Calu3 (cell line): ENCODE data around the gene MCTP2. TPM values are rescaled to one million over a fixed set of nuclear protein-coding genes. Genes with fewer than 3 reads are reported as not detected.

Experiments
- BruUV-seq: library from RNA; stranded (reverse); fragments of 400-500 nt; replicated peaks from 2 replicates; lab custom pipeline; 2021; lab: Mats Ljungman, UMichigan
- CTCF ChIA-PET: fragments of 300-600 bp; sonication (Branson Sonifier 250); formaldehyde crosslinking; loops from one replicate; lab custom pipeline; 2022; ENCODE audit warnings: antibody characterized with exemption; lab: Charles Lee
- DNase-seq: peaks from one replicate; pipeline ENCODE4 v3.0.0; 2022
- H3K27ac Mint-ChIP-seq: one replicate; pipeline ENCODE4 v1.8.0; 2022; ENCODE audit warnings: mixed read lengths; ENCODE audit not compliant: unreplicated experiment
- H3K27me3 Mint-ChIP-seq: one replicate; pipeline ENCODE4 v1.8.0; 2022; ENCODE audit warnings: mixed read lengths; ENCODE audit not compliant: unreplicated experiment
- H3K36me3 Mint-ChIP-seq: one replicate; pipeline ENCODE4 v1.8.0; 2022; ENCODE audit warnings: mild to moderate bottlenecking, moderate library complexity, mixed read lengths; ENCODE audit not compliant: insufficient read depth, unreplicated experiment
- H3K4me1 Mint-ChIP-seq: one replicate; pipeline ENCODE4 v1.8.0; 2022; ENCODE audit warnings: mild to moderate bottlenecking, low read depth, mixed read lengths; ENCODE audit not compliant: unreplicated experiment
- H3K4me3 Mint-ChIP-seq: one replicate; pipeline ENCODE4 v1.8.0; 2022; ENCODE audit warnings: mild to moderate bottlenecking, low read depth, moderate library complexity, mixed read lengths; ENCODE audit not compliant: unreplicated experiment
- H3K9me3 Mint-ChIP-seq: one replicate; pipeline ENCODE4 v1.8.0; 2022; ENCODE audit warnings: low read depth, mixed read lengths; ENCODE audit not compliant: unreplicated experiment
- intact Hi-C: fragments of 100-400 bp; cut with micrococcal nuclease; formaldehyde crosslinking; loops from one replicate; pipeline ENCODE4 v1.10.0; 2022; ENCODE audit not compliant: unreplicated experiment
- total RNA-seq: library from RNA; stranded (reverse); gene quantifications from 2 replicates; pipeline ENCODE4 v1.2.3, GENCODE V29; 2022
- TF ChIP-seq, protein P1 (sequence below): fragments of 200-600 bp; IDR thresholded peaks from one replicate; pipeline ENCODE4 v1.8.0; 2022; ENCODE audit warnings: antibody characterized with exemption; ENCODE audit not compliant: unreplicated experiment

The MCTP2 gene
- total RNA-seq, 1 experiment from 2014 or later, result 30.1 TPM

DNA sequence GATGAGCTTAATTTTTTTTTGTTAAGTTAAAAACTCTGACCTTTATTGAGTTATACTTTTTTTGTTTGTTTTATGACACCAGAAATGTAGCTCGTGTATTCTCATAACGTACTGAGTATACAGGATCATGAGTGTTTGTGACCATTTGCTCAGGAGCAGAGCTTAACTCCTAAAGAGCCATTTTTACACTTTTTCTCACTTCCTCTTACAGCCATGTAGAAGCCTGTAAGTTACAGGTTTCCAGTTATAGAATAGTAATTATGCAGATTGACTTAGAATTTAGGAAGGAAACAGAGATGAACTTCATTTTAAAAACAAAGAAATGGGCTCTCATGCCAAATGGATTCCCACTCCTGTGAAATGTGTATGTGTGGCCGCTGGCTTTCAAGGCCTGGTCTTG, 151.7 kb downstream of the MCTP2 start:
- H3K4me1 Mint-ChIP-seq, result no peaks in the 10 kb centered on the region
- TF ChIP-seq, protein P1, sequence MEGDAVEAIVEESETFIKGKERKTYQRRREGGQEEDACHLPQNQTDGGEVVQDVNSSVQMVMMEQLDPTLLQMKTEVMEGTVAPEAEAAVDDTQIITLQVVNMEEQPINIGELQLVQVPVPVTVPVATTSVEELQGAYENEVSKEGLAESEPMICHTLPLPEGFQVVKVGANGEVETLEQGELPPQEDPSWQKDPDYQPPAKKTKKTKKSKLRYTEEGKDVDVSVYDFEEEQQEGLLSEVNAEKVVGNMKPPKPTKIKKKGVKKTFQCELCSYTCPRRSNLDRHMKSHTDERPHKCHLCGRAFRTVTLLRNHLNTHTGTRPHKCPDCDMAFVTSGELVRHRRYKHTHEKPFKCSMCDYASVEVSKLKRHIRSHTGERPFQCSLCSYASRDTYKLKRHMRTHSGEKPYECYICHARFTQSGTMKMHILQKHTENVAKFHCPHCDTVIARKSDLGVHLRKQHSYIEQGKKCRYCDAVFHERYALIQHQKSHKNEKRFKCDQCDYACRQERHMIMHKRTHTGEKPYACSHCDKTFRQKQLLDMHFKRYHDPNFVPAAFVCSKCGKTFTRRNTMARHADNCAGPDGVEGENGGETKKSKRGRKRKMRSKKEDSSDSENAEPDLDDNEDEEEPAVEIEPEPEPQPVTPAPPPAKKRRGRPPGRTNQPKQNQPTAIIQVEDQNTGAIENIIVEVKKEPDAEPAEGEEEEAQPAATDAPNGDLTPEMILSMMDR, result no peak
- intact Hi-C loops, result no loop called here
- H3K36me3 Mint-ChIP-seq, result no peaks in the 10 kb centered on the region
- no peak overlapping the region for H3K27ac Mint-ChIP-seq
- no peak overlapping the region for H3K4me3 Mint-ChIP-seq
- H3K27me3 Mint-ChIP-seq, result no peaks in the 10 kb centered on the region
- no peaks in the 10 kb centered on the region for H3K9me3 Mint-ChIP-seq
- DNase-seq, result no peak
- BruUV-seq, result no TSS peak
- CTCF ChIA-PET, result no interaction called here

DNA sequence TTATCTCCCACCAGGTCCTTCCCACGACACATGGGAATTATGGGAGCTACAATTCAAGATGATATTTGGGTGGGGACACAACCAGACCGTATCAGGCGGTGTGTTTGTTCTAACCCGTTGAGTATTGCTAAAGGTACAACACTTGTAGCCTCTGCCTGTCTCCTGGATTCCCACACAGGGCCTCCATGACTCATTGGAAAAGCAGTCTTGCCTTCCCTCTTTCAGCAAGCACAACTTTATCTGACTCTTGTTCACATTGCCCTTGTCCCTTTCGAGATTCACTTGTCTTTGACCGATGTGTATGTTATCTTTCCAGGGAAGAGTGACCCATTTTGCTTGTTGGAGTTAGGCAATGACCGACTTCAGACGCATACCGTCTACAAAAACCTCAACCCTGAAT, 152.3 kb downstream of the MCTP2 start:
- no TSS peak for BruUV-seq
- Mint-ChIP-seq H3K4me3 (no peak overlapping the region), H3K36me3 (no peaks in the 10 kb centered on the region), H3K9me3 (no peaks in the 10 kb centered on the region), H3K27me3 (no peaks in the 10 kb centered on the region), H3K4me1 (no peaks in the 10 kb centered on the region), H3K27ac (no peak overlapping the region)
- TF ChIP-seq, protein P1, result no peak
- DNase-seq, result no peak
- CTCF ChIA-PET, result no interaction called here
- intact Hi-C loops, result no loop called here

DNA sequence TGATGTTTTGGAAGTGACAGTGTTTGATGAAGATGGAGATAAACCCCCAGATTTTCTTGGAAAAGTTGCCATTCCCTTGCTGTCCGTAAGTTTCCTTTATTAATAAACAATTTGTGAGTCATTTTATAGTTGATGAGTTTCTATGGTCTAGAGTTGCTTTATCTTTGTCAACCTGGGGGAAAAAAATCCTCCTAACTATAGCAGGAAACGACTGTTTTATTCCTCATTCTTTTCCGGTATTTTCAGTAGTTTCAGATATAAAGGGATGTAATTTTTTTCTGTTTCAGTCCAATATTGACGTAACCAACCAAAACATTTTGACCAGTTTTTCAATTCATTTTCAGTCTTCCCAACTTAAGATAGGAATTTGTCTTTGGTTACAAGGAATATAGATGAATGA, 154.1 kb downstream of the MCTP2 start:
- H3K27me3 Mint-ChIP-seq, result no peaks in the 10 kb centered on the region
- TF ChIP-seq, protein P1, result no peak
- intact Hi-C loops, result no loop called here
- no peaks in the 10 kb centered on the region for H3K9me3 Mint-ChIP-seq
- no peak overlapping the region for H3K4me3 Mint-ChIP-seq
- no peak for DNase-seq
- no TSS peak for BruUV-seq
- H3K4me1 Mint-ChIP-seq, result no peaks in the 10 kb centered on the region
- CTCF ChIA-PET, result interaction anchor here (0.6 kb wide), 2 partner anchors 106 to 1223 kb away, joined by 3 to 4 read pairs; no protein-coding TSS in a partner anchor
- H3K36me3 Mint-ChIP-seq, result no peaks in the 10 kb centered on the region
- H3K27ac Mint-ChIP-seq, result no peak overlapping the region

DNA sequence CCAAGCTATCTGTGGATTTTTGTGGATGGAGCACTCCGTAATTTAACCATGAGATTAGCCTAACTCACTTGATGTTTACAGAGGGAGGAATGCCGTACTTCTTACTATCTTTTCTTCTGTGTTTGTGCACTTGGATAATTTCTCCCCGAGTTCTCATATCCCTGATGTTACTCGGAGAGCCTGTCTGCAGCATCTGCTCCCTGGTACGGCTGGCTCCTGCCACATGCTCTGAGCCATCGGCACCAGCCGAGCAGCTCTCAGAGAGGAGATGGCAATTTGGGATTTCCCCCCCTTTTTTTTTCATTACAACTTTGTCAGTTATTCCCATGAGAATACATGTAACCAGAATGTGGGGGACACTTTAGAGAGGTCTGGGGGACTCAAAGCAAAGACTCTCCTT, 155.0 kb downstream of the MCTP2 start:
- H3K4me3 Mint-ChIP-seq, result no peak overlapping the region
- H3K4me1 Mint-ChIP-seq, result no peaks in the 10 kb centered on the region
- intact Hi-C loops, result no loop called here
- H3K36me3 Mint-ChIP-seq, result no peaks in the 10 kb centered on the region
- CTCF ChIA-PET, result no interaction called here
- TF ChIP-seq, protein P1, result no peak
- no peak overlapping the region for H3K27ac Mint-ChIP-seq
- H3K27me3 Mint-ChIP-seq, result no peaks in the 10 kb centered on the region
- DNase-seq, result no peak
- no peaks in the 10 kb centered on the region for H3K9me3 Mint-ChIP-seq
- BruUV-seq, result no TSS peak

DNA sequence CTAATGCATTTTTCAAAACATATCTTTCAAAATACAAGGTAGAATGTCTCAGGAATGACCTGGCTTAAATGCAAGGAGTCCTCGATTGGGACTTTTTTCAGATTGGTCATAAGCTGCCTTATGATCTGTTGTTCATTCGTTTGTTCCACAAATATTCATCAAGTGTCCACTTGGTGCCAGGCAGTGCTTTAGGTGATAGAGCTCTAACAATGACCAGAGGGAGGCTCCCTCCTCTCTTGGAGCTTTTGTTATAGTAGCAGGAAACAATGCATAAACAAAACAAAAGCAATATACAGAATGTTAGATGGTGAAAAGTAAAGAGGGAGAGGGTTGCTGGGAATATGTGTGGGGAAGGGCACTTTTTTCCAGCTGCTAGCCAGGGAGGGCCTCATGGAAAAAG, 156.1 kb downstream of the MCTP2 start:
- BruUV-seq, result no TSS peak
- H3K4me3 Mint-ChIP-seq, result no peak overlapping the region
- intact Hi-C loops, result no loop called here
- TF ChIP-seq, protein P1, result no peak
- H3K9me3 Mint-ChIP-seq, result no peaks in the 10 kb centered on the region
- no peak overlapping the region for H3K27ac Mint-ChIP-seq
- CTCF ChIA-PET, result no interaction called here
- H3K4me1 Mint-ChIP-seq, result no peaks in the 10 kb centered on the region
- H3K36me3 Mint-ChIP-seq, result no peaks in the 10 kb centered on the region
- no peaks in the 10 kb centered on the region for H3K27me3 Mint-ChIP-seq
- no peak for DNase-seq
